Uterus (tissue), 2 donors: ENCODE measurements around the gene CRYZL1.

Source experiments
- CTCF ChIP-seq, 4 experiments: fragments of 200-600 bp in 2 of 4; fragments of 450-650 bp in 2 of 4; sonication (generic) in 2 of 4; IDR thresholded peaks; one replicate each; pipeline ENCODE4 v1.5.1; 2016 to 2019; ENCODE audit warnings: antibody characterized with exemption in 4 of 4, mild to moderate bottlenecking in 2 of 4, moderate library complexity in 1 of 4
- POLR2A ChIP-seq, 2 donors: fragments of 450-650 bp; IDR thresholded peaks; one replicate each; pipeline ENCODE4 v1.6.1; 2016; ENCODE audit warnings: antibody characterized with exemption in 2 of 2, mild to moderate bottlenecking in 1 of 2, moderate library complexity in 1 of 2

- no peak for TF ChIP-seq CTCF (IDR thresholded peaks at IDR 0.05)
- TF ChIP-seq POLR2A (IDR thresholded peaks at IDR 0.05) = no peak
Observed at GRCh38 chr21:33647587-33647986, 6.0 kb upstream of the CRYZL1 start.
